Erythroblast (primary cell): ENCODE data around the gene LDLRAD4.

ENCODE experiments used
- GATA1 ChIP-seq: IDR thresholded peaks from 2 replicates; pipeline ENCODE4 v1.6.1; 2011; ENCODE audit warnings: low read depth, mild to moderate bottlenecking, control low read depth, low read length, moderate library complexity
- POLR2A ChIP-seq: IDR thresholded peaks from 2 replicates; pipeline ENCODE4 v1.6.1; 2011; ENCODE audit warnings: mild to moderate bottlenecking, low read length

DNA sequence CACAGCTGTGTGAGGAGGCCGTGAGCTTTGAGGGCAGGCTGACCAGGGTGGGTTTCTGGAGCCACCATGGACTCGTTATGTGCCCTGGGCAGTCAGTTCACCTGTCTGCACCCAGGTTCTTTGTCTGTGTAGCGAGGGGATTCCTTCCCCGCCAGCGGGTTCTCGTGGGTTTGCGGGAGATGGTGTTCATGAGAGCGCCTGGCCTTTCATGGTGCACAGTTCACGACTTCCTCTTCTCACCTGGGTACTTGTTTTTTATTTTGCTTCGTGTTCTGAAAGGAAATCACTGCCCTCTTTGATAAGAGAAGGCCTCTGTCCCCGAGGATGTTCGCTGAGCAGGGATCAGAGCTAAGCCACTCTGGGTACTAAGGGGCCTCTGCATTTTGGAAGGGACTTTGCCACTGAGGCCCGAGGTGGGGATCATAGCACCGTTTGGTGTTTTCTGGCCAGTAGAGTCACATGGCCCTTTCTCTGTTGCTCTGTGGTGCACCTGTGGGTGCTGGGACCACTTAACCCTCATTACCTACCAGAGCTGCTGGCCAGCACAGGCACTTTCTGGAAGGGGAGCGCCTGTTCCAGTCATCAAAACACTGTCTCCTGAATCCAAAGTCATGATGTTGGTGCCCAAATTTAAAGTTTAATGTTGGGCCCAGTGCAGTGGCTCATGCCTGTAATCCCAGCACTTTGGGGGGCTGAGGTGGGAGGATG lies 78.5 kb downstream of the LDLRAD4 start:
- no peak for TF ChIP-seq POLR2A
- no peak for TF ChIP-seq GATA1
